Skeletal muscle cell (primary cell): ENCODE results near the gene SVIL.
"Not testable (repeated sequence)": the region's sequence is repeated elsewhere in the genome, so short reads cannot be mapped to it uniquely, and the experiment has no call there.

Experiments used
- DNase-seq: peaks from one replicate; pipeline ENCODE4 v3.0.0-alpha.2; 2010; ENCODE audit warnings: low read depth
- H3K4me3 ChIP-seq: 2 replicates; pipeline ENCODE4 v1.5.1; 2011; ENCODE audit warnings: low read depth, mild to moderate bottlenecking, control low read depth, low read length, moderate library complexity

The SVIL gene

DNA sequence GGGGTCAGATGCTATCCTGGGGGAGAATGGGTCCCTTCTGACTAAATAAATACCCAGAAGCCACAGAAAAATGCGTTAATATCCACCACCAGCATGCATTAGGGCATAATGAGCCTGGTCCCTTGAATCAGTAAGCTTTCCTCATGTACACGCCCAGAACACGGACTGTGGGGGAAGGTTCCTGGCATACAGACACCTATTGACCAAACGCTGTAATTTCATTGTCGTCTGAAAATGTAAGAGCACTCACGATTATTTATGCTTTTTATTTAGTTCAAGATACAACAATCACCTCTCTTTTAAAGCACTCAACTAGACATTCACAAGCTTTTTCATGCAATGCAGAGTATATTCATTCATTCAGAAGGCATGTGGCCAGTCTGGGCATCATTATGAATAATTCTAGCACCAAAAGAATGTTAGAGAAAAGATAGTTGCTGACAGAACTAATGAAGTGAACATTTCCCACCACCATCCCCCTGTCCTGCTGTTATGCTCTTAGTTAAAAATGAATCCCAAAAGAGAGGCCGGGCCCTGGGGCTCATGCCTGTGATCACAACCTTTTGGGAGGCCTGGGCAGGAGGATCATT lies 101.0 kb downstream of the SVIL start:
- no peak overlapping the region for H3K4me3 ChIP-seq
- no peak for DNase-seq

GRCh38 chr10:29533046-29533445 lies 101.7 kb downstream of the SVIL start:
- DNase-seq: no peak
- no peak overlapping the region for H3K4me3 ChIP-seq

DNA sequence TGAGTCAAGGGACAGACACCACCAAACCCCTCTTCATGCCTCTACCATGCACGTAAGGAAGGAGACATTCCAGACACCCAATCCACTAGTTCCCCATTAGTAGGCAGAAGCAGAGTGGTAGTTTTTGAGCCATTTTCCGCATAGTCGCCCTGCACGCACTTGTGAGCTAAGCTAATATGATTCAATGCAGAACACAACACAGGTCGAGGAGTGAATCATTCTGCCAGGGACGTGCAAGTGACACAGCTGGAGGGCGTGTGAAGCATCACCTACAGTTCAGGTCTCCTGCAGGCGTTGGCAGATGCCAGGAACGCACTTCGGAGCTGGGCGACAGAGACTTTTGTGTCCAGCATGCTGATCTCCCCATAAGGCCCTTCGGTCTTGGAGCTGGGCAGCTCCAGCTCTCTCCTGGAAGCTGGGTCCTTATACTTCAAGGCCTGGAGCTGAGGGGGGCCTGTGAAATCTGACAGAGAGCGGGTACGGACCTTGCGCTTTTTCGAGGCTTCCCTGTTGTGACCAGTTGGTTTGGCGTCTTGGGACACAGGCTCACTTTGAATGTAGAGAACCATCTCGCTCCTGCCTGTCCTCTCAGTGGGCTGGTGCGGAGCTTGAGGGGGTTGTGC lies 102.4 kb downstream of the SVIL start:
- DNase-seq: no peak

GRCh38 chr10:29530112-29530976 lies 104.4 kb downstream of the SVIL start:
- H3K4me3 ChIP-seq: no peak overlapping the region

More for the DNA sequence above, 102.4 kb downstream of the SVIL start:
- no peak overlapping the region for H3K4me3 ChIP-seq

DNA sequence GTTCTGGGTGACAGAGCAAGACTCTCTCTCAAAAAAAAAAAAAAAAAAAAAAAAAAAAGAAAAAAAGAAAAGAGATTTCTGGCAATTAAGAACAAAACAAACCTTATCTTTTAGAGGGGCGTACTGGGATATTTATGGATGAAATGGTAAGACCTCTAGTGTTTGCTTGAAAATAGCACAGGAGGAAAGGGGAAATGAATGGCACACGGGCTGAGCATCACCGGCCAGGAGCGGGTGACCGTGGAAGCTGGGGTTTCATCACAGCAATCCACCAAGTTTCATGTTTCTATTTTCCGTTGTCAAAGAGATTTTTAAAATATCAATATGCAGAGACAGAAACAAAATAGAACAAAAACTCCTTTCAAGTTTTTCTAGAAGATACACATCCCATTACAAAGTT lies 105.6 kb downstream of the SVIL start:
- no peak overlapping the region for H3K4me3 ChIP-seq
- DNase-seq: no peak

More at GRCh38 chr10:29530112-29530976, 104.4 kb downstream of the SVIL start:
- no peak for DNase-seq

DNA sequence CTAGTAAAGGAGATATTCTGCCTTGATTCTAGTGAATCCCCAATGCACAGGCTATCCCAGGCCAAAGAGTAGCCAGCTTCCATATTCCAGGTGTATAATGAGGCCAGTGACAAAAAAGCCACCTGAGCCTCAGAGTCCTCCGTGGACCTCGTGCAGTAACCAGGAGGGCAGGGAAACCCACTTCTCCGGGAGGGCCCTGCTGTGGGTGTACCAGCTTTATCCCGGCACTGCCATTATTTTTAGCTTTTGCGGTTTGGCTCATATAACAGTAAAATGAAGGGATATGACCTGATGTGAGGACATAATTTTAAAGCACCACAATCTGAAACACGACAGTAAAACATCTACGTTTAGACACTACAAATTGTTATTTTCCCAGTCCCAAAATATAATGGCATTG lies 109.0 kb downstream of the SVIL start:
- no peak overlapping the region for H3K4me3 ChIP-seq

DNA sequence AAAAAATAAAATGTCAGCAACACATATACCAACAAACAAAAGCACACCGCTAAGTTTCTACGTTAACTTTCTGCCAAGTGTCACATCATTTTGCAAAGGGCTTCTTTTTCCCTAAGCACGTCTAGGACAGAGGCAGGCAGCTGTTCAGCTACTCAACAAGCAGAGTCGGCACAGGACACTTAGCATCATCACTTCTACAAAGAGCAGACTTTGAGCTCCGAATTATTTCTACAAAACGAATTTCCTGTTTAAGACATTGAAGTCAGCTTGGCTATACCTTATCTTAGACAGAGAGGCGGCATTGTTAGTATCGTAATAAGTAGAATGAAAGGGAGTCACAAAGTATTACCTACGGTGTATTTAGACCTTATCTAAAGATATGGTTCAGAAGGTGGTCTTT lies 110.1 kb downstream of the SVIL start:
- no peak for DNase-seq
- no peak overlapping the region for H3K4me3 ChIP-seq

More for the DNA sequence above, 109.0 kb downstream of the SVIL start:
- DNase-seq: no peak

- DNase-seq: no peak
- H3K4me3 ChIP-seq: no peak overlapping the region
Measured at GRCh38 chr10:29524294-29524693, 110.5 kb downstream of the SVIL start.

DNA sequence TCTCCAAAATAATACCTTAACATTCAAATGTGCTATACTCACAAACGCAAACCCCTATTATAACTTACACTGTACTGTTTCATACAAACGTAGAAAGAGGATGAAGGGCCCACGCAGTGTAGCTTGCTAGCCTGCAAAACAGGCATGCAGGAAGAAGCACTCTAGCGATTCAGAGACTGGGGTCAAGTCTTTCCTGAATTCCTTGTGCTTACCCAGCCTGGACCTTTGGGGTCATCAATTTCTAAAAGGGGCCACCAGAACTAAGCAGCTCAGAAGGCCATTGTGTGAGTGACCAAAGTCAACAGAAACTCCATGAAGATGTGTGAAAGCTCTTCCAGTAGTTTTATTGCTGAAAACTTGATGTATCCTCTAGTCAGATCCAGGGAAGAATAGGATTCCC lies 111.9 kb downstream of the SVIL start:
- H3K4me3 ChIP-seq: no peak overlapping the region

GRCh38 chr10:29522061-29522855 lies 112.5 kb downstream of the SVIL start:
- no peak for DNase-seq
- no peak overlapping the region for H3K4me3 ChIP-seq

More for the DNA sequence above, 111.9 kb downstream of the SVIL start:
- no peak for DNase-seq

GRCh38 chr10:29519659-29520058 lies 115.1 kb downstream of the SVIL start:
- H3K4me3 ChIP-seq: no peak overlapping the region
- no peak for DNase-seq

GRCh38 chr10:29517352-29517923 lies 117.3 kb downstream of the SVIL start:
- DNase-seq: no peak

GRCh38 chr10:29516309-29516932 lies 118.3 kb downstream of the SVIL start:
- DNase-seq, H3K4me3 ChIP-seq: not testable (repeated sequence)

More at GRCh38 chr10:29517352-29517923, 117.3 kb downstream of the SVIL start:
- H3K4me3 ChIP-seq: no peak overlapping the region

GRCh38 chr10:29515879-29516278 lies 118.9 kb downstream of the SVIL start:
- DNase-seq, H3K4me3 ChIP-seq: not testable (repeated sequence)

- DNase-seq: not testable (repeated sequence)
Measured at GRCh38 chr10:29515104-29515503, 119.7 kb downstream of the SVIL start.

GRCh38 chr10:29514306-29514705 lies 120.5 kb downstream of the SVIL start:
- H3K4me3 ChIP-seq: no peak overlapping the region
- DNase-seq: no peak

More at GRCh38 chr10:29515104-29515503, 119.7 kb downstream of the SVIL start:
- not testable (repeated sequence) for H3K4me3 ChIP-seq

DNA sequence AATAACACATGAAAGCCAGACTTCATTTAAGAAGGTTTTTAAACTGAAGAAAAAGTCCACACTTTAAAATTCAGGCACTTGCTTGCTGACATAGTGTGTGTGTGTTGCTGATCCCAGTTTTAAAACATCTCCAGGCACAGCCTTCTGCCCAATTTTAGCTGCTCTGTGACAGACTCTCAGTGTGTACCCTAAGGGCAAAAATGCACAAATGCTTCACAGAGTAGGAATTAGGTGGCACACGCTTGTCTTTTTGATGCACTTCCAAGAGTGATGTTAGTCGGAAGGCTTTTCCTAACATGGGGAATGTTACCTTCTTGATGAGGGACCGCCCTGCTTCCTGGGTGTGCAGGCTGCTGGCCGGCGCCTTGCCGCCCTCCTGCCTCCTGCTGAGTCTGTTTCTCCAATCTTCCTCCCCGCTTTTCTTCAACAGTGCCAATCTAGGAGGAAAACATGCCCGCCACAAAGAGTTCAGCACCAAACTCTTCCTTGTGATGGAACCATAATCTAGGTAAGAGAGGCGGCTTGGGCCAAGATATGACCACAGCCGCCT lies 122.3 kb downstream of the SVIL start:
- DNase-seq: no peak
- H3K4me3 ChIP-seq: no peak overlapping the region

DNA sequence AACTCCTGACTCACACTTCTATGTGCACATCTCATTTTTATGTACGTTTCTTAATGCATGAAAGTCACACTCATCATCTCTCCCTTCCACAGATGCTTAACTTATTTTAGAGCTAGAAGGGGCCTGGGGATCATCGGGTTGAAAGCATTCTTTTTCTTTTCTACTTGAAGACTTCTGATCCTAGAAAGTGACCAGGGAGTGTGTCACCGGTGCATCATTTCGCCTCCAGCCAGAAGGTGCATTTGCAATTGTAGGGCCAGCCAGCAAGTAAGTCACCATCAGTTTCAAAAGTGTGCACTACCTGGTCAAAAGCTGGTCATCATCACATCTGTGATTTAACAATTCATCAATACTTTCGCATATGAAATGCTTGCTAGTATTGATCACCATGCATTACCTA lies 123.0 kb downstream of the SVIL start:
- H3K4me3 ChIP-seq, DNase-seq: not testable (repeated sequence)
